GM21515 (cell line): ENCODE measurements around the gene ACVR1B.
A peak's percentile ranks its signal among the peaks of the same experiment; 100 is the strongest.

ENCODE experiments used
- ATAC-seq: cut with Tn5 transposase; IDR thresholded peaks from one replicate; pipeline ENCODE4 v1.9.1; 2021; ENCODE audit not compliant: unreplicated experiment

Gene ACVR1B

DNA sequence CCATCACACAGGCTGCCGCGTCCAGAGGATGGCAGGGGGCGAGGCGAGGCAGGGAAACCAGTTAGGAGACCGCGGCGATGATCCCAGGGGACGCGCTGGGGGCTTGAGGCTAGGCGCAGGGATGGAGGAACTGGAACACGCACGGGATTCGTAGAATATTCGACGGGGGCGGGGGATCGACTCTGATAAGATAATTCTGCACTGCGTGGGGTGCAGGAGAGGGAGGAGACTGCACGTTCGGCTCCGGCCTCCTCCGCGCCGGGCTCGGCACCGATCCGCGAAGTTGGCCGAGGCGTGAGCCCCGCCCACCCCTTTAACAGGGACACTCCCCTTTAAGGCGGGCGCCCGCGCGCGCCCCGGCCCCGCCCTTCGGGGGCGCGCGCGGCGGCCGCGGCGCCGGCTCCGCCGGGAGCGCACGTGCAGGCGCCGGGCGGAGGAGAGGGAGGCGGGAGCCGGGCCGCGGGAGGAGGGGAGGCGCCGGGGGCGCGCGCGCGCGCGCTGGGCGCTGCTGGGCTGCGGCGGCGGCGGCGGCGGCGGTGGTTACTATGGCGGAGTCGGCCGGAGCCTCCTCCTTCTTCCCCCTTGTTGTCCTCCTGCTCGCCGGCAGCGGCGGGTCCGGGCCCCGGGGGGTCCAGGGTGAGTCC, at the start of gene ACVR1B:
Gene ACVR1B (plus strand): TSS at position 501 of the 644 bp plus-strand sequence. CDS start 45 bp downstream, at position 546.
- ATAC-seq: peak; percentile 86

DNA sequence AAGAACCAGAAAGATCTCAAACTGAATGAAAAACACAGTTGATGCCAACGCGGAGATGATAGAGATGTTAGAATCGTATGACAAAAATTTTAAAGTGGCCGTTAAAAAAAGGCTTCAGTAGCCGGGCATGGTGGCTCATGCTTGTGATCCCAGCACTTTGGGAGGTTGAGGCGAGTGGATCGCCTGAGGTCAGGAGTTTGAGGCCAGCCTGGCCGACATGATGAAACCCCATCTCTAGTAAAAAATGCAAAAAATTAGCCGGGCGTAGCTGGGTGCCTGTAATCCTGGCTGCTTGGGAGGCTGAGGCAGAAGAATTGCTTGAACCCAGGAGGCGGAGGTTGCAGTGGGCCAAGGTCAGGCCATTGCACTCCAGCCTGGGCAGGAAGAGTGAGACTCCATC, 49.6 kb upstream of the ACVR1B start:
- ATAC-seq: no peak

DNA sequence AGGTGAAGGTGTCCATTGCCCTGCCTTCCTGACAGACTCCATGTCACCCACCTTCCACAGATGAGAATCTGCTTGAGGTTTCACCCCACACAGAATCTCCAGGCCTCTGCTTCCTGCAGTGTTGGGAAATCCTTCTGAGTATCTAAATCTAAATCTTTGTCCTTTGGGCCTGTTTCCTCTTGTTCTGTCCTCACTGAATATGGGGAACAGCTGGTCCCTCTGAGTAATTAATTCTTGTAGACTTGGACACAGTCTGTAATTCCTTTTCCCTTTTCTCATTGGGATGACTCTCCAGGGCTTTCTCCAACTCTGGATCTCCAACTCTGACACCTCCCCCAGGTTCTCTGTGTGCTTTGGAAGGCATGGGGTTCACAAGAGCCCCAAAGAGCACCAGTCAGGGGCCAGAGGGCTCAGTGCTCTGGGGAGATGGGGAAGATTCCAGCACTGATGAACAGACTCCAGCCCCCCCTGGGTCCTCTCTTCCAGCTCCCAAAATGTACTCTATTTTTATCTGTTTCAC, 46.5 kb upstream of the ACVR1B start:
- ATAC-seq: no peak

DNA sequence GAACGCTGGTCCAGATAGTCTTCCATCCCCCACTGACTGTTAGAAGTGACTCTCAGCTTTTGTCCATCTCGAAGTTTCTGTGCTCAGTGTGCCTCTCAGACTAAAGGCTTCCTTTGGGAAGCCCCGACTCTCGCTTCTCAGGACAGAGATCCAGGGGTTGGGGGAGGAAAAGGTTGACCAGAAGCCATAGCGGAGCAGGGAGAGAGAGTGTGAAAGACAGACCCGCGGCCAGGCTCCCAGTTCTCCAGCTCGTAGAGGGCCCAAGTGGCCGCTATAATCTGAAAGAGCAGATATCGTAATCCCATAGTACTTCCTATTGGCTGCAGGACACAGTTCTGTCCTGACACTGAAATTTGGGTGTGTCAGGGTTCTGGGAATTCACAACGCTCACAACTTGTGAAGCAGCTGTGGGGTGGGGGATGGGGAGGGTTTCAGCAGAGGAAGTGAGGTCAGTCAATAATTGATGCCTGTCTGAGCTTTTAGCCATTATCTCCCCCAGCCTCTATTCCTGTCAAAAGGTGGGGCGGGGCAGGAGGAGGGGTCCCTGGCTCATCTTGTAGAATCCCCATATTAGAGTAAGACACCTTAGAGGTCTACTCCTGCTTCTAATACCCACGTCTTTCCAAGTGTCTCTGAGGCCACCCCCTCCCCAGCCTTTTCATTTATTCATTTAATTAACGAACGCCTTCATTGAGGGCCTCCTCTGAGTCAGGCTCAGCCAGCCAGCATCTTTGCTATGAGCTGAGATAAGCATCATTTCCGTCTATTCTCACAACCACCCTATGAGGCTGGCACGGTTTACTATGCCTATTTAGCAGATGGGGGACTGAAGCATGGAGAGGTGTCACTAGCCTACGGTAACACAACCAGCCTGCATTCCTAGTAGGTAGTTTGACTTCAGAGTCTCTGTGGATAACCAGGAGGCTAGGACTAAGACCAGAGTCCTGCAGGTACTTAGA, 45.7 kb upstream of the ACVR1B start:
- no peak for ATAC-seq

DNA sequence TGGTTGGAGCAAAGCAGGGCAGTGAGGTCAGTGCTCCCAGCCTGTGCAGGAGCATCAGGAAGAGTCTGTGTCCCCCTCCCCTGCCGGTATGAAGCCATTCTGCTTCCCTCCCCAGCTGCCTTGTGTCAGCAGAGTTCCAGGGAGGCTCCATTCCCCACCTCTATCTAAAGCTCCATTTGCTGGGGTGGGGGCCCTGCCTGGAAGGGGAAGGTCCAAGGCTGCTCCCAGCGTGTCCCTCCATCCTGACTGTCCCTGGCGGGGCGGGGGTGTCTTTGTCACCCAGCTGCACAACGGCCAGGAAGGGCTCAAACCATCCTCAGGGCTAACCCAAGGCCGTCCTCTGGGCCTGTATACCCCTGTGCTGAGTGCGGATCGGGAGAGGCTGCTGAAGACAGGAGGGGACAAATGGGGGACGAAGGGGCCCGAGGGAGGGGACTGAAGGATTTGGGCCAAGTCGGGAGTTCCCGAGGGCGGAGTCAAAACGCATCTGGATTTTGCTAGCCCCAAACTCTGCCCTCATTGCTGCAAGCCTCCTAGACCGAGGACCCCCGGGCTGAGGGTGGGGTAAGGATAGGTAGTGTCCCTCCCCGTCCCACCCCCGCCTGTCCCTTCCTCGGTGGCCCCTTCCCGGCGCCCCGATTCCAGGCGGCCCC, 44.9 kb upstream of the ACVR1B start:
- no peak for ATAC-seq

DNA sequence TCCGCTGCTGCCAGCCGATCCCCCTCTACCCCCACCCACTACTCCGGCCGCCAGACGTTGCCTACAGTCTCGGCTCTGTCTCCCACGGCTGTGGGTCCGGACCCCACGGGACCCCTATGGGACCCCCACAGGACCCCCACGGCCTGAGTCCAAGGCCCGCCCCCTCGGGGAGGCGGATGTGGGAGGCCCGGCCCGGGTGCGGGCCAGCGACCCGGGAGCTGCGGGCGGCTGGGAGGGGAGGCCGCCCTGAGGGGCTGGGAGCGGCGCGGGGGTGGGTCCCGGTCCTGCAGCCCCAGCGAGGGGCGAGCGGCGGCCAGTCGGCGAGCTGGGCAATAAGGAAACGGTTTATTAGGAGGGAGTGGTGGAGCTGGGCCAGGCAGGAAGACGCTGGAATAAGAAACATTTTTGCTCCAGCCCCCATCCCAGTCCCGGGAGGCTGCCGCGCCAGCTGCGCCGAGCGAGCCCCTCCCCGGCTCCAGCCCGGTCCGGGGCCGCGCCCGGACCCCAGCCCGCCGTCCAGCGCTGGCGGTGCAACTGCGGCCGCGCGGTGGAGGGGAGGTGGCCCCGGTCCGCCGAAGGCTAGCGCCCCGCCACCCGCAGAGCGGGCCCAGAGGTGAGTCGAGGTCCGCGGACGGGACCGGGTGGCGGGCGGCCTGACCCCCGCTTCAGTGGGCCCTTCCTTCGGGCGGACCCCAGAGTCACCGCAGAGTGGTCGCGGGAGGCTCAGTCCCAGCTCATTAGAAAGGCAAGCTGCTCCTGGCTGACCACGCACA, 44.2 kb upstream of the ACVR1B start, which contains the start of gene ACVRL1:
Gene ACVRL1 (plus strand): TSS at position 422 of the 773 bp plus-strand sequence. CDS start 4,971 bp downstream, outside the sequence.
- ATAC-seq: no peak

DNA sequence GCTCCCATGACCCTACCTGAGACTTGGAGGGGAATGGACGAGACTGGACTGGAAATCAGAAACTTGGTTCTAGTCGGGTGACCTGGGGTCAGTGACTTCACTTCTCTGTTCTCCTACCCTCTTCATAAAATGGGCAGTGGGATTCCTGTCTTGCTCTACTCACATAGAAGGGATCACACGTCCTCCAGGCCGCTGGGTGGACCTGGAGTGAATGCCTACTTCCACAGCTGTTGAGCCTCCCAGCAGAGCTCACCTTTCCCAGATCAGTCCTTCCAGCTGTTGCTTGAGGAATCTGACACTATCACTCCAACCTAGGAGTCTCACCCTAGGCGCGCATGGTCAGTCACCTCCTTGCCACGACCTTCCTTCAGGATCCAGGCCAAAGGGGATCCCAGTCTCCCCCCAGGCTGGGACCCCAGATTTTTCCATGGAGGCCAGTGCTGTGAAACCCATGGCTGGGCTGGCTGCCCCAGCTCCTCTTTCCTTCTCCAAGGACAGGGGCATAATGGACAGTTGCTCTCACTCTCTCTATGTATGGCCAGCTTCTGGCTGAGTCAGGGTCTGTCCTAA, 43.6 kb upstream of the ACVR1B start:
- ATAC-seq: no peak

DNA sequence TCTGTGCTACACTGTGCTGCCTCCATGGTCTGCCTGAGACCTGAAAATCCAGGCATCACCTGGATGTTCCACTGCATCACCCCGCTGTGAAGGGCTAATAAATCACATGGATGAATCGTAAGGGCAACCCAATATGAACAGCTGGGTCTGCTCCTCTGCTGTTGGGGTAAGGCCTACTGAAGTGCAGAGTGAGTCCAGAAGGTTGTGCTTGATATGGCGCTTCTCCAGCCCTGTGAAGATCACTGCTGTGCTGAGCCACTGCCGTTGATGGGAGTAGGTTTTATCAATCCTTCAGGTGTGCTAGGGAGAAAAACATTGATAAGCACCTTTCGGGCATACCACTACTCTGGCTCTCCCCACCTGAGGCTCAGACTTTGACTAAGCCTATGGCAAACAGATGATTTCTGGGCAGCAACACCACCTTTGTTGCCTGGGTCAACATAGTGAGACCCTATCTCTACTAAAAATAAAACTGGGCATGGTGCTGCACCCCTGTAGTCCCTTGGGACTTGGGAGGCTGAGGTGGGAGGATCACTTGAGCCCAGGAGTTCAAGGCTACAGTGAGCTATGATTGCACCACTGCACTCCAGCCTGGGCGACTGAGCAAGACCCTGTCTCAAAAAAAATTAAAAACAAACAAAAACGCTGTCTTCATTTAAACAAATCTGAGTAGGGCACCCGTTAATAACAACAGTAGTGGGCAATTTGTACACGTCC, 42.5 kb upstream of the ACVR1B start:
- no peak for ATAC-seq

DNA sequence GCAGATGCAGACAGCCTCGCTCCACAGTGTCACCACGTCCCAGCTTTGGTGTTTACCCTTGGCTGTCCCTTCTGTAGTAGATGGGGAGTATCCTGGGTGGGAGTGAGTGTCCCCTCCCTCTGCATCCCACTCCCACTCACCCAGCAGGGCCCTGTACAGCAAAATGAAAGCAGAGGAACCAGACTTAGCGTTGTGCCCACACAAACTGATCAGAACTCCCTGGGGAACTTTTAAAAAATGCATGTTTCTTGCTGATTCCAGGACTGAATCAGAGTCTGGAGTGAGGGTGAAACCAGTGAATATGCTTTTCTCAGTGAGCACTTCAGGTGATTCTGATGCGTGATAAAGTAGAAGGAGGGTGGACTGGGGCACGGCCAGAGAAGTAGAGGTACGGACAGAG, 41.3 kb upstream of the ACVR1B start:
- ATAC-seq: no peak

DNA sequence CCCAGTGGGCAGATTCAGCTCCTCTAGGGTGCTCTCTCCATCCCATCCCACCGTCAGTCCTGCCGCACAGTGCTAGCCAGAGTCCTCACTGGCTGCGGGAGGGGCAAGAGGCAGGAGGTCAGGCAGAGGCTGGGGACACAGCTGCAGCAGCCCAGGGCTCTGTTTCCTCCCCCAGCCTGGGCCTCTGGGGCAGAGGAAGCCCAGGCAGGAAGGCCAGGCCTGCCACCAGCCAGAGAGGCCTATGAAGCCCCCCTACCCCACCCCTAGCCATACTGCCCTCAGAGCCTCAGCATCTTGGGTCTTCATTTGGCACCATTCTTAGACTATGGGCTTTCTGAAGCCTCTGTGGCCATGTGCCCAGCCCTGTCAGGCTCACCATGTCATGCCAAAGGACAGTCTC, 40.8 kb upstream of the ACVR1B start:
- no peak for ATAC-seq

DNA sequence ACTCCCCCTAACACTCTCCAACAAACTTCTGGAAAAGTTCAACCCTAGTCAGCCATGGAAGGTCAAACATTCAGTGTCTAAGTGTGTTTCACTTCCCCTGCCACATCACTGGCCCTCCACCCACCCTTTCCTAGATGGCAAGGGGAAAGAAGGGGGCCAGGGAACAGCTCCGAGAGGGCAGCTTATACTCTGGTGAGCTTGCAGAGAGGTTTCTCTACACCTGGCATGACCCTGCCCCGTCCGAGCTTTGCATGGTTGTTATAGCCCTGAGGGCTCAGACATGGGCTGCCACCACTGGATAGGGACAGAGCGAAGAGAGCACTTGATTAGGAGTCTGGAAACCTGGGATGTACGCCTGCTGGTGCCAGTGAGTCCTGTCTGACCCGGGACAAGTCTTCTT, 40.2 kb upstream of the ACVR1B start:
- ATAC-seq: no peak

DNA sequence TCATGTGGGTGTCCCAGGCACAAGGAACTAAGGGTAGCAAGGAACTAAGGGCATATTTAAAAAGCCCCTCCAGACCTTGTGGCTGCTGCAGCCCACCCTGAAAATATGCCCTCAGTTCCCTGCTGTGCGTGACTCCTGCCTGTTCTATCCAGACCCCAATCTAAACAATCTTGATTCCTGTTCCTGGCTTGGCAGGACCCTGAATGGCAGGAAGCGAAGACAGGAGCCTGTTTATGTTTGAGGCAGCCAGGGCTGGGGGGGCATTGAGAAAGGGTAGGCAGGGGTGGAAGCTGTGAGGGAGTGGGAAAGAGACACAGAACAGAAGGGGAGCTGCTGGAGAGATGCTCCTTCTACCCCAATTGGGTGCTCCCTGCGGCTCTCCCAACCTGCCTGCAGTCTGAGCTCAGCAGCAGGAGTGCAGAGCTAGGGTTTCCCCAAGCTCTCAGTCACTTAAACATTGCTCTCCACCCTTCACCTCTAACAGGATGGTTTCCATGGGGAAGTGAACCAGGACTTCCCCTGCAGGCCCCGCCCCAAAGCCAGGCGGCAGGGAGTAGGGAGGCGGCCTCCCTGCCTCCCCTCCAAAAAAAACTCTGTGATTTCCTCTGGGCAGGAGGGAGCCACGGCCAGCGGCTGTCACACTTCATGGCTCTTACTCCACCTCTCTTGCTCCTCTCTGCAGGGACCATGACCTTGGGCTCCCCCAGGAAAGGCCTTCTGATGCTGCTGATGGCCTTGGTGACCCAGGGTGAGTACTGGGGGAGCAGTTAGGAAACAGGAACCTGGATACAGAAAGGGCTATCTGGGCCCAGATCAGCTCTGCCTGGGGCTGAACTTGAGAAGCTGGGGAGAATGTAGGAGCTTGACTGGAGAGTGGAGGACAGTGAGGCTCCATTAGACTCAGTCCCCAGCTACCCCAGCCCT, 39.4 kb upstream of the ACVR1B start:
- ATAC-seq: no peak

DNA sequence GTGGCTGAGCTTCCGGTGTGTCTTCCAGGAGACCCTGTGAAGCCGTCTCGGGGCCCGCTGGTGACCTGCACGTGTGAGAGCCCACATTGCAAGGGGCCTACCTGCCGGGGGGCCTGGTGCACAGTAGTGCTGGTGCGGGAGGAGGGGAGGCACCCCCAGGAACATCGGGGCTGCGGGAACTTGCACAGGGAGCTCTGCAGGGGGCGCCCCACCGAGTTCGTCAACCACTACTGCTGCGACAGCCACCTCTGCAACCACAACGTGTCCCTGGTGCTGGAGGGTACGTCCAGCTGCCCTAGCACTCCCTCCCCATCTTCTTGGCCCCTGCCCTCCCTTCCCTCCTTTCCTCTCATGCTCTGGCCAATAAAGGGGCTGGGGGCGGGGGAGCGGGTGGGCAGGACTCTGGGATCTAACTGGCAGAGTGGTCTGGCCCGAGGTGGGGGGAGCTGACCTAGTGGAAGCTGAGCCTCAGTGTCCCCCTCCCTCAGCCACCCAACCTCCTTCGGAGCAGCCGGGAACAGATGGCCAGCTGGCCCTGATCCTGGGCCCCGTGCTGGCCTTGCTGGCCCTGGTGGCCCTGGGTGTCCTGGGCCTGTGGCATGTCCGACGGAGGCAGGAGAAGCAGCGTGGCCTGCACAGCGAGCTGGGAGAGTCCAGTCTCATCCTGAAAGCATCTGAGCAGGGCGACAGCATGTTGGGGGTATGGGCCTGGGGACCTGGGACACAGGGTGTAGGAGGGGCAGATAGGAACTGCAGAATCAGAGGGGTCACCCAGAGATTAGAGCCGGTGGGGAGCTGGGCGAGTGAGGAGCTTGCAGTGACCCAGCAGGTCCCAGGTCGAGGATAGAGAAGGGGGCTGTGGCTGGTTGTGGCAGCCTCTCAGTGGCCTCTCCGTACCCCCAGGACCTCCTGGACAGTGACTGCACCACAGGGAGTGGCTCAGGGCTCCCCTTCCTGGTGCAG, 38.1 kb upstream of the ACVR1B start:
- no peak for ATAC-seq

DNA sequence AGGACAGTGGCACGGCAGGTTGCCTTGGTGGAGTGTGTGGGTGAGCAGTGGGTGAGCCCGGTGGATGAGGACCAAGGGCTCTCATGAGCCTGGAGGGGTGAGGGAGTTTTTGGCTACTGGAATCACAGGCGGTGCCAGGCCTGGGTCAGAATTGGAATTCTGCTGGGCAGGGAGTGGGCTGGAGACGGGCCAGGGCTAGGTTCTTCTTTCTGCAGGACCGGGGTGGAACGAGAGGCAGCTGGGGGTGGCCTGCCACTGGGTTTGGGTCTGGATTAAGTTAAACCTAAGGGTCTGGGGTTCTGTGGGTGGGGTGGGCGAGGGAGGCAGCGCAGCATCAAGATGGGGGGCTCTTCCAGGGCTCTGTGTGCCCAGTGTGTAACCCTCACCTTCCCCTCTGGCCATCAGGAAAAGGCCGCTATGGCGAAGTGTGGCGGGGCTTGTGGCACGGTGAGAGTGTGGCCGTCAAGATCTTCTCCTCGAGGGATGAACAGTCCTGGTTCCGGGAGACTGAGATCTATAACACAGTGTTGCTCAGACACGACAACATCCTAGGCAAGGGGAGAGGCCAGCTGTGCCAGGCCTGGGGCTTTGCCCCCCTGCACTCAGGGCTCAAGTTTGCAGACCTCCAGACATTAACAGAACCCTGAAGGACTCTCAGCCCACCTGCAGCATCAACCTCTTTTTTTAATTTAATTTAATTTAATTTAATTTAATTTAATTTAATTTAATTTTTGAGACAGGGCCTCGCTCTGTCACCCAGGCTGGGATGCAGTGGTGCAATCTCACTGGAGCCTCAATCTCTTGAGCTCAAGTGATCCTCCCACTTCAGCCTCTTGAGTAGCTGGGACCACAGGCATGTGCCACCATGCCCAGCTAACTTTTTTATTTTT, 37.2 kb upstream of the ACVR1B start:
- no peak for ATAC-seq

DNA sequence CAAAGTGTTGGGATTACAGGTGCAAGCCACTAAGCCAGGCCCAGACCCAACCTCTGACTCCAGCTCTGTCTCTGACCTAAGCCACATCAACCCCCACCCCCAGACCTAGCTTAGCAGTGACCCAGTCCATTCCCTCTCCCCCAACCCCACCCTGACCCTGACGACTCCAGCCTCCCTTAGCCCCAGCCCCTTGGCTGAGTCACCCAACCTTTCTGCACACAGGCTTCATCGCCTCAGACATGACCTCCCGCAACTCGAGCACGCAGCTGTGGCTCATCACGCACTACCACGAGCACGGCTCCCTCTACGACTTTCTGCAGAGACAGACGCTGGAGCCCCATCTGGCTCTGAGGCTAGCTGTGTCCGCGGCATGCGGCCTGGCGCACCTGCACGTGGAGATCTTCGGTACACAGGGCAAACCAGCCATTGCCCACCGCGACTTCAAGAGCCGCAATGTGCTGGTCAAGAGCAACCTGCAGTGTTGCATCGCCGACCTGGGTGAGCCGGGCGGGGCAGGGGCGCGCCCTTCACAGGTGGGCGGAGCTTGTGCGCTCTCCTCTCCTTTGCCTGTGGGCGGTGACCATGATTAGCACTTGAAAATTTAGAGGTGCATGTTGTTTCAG, 36.4 kb upstream of the ACVR1B start:
- no peak for ATAC-seq

DNA sequence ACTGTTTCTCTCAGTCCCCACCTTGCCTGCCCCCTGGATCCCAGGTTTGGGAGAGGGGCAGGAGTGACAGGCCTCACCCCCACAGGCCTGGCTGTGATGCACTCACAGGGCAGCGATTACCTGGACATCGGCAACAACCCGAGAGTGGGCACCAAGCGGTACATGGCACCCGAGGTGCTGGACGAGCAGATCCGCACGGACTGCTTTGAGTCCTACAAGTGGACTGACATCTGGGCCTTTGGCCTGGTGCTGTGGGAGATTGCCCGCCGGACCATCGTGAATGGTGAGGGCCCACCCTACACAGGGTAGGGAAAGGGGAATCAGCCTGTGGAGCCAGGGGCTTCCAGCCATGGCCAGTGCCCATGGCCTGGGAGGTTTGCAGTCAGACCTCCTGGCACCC, 35.5 kb upstream of the ACVR1B start:
- no peak for ATAC-seq
